ENCODE measurements around the gene SRSF12.

DNA sequence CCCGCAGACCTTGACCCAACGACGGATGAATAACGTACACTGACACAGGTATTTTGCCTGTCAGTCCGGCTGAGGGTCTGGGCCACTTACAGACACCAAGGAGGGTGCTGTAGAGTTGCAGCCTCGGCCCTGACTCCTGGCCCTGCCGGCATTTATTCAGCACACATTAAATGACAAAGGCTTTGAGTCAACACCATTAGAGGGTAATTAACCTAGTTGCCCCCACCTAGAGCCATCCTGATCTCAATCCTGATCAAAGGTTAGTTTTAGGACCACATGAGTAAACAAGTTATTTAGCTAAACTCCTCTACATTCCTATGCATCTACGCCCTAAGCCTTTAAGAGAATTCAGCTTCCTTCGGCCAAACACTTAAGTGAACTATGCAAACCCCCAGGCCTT, 16.1 kb upstream of the SRSF12 start:
- TF ChIP-seq, protein P1, sequence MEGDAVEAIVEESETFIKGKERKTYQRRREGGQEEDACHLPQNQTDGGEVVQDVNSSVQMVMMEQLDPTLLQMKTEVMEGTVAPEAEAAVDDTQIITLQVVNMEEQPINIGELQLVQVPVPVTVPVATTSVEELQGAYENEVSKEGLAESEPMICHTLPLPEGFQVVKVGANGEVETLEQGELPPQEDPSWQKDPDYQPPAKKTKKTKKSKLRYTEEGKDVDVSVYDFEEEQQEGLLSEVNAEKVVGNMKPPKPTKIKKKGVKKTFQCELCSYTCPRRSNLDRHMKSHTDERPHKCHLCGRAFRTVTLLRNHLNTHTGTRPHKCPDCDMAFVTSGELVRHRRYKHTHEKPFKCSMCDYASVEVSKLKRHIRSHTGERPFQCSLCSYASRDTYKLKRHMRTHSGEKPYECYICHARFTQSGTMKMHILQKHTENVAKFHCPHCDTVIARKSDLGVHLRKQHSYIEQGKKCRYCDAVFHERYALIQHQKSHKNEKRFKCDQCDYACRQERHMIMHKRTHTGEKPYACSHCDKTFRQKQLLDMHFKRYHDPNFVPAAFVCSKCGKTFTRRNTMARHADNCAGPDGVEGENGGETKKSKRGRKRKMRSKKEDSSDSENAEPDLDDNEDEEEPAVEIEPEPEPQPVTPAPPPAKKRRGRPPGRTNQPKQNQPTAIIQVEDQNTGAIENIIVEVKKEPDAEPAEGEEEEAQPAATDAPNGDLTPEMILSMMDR (IDR thresholded peaks at IDR 0.05; ENCODE audit: low read length), result no peak
- no peak for TF ChIP-seq EZH2 (optimal IDR thresholded peaks at IDR 0.05; ENCODE audit: low read depth, low read length)

All from MM.1S (cell line).